Ascending aorta (tissue), 2 donors: ENCODE results near the gene RHOBTB1. TPM values are rescaled to one million over a fixed set of nuclear protein-coding genes. Genes with fewer than 3 reads are reported as not detected.

Source experiments
- DNase-seq, 2 donors: peaks; one replicate each; pipeline ENCODE4 v3.0.0-alpha.2; 2019; ENCODE audit warnings: low spot score in 2 of 2
- H3K27ac ChIP-seq, 2 donors: fragments of 200-600 bp; sonication (generic); one replicate each; pipeline ENCODE4 v1.5.1; 2016 to 2017; ENCODE audit warnings: mild to moderate bottlenecking in 1 of 2
- H3K27me3 ChIP-seq: fragments of 200-600 bp; sonication (generic); one replicate; pipeline ENCODE4 v1.5.1; 2017
- H3K36me3 ChIP-seq, 2 donors: fragments of 200-600 bp; sonication (generic); one replicate each; pipeline ENCODE4 v1.5.1; 2016
- H3K4me1 ChIP-seq, 2 donors: fragments of 200-600 bp; sonication (generic); one replicate each; pipeline ENCODE4 v1.5.1; 2016 to 2017; ENCODE audit warnings: mild to moderate bottlenecking in 1 of 2
- H3K4me3 ChIP-seq, 2 donors: fragments of 200-600 bp; sonication (generic); one replicate each; pipeline ENCODE4 v1.5.1; 2016 to 2017; ENCODE audit warnings: mild to moderate bottlenecking in 1 of 2
- H3K9me3 ChIP-seq, 2 donors: fragments of 200-600 bp; sonication (generic); one replicate each; pipeline ENCODE4 v1.5.1; 2016
- intact Hi-C: fragments of 100-400 bp; cut with DNase I; formaldehyde crosslinking; loops from one replicate; pipeline ENCODE4 v1.15.1; 2023
- total RNA-seq: library from RNA; depleted of rRNA; stranded (reverse); fragments of >200 nt; gene quantifications from one replicate; pipeline ENCODE4 v1.1.0, GENCODE V29; 2016
- TF ChIP-seq, protein P1 (sequence below), 3 experiments: fragments of 200-600 bp in 2 of 3; fragments of 450-650 bp in 1 of 3; sonication (generic) in 2 of 3; IDR thresholded peaks; one replicate each; pipeline ENCODE4 v1.5.1; 2016 to 2019; ENCODE audit warnings: antibody characterized with exemption in 3 of 3, mild to moderate bottlenecking in 1 of 3, moderate library complexity in 1 of 3

RHOBTB1 gene
- total RNA-seq, 1 donor from 2014 or later = 13.6 TPM

DNA sequence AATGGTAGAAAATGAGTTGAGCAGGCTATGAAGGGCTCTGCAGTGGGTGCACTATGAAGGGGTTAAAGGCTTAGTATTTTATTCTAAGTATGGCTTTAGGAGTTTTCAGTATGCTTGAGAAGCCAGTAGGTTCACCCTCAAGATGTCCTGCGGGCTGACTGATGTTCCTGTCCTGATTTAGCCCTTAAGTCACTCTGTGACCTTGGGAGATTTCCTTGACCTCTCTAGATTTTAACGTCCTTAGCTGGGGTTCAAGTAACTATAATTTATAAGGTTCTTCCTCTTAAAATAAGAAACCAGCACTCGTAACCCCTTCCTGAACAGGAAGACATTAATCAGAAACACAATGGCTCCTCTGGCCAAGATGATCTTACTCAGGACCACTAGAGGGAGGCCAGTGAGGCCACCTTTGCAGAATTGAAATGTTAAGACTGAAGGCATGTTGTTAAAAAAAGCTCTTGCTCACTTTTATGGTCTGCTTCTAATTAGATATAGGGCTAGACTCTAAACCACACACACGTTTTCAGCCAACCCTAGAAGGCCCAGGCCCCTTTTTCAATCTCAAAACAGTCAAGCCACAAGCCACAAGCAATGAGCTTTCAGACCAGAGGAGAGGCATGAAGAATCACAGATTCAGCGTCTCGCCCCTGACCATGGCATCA lies 123.8 kb downstream of the RHOBTB1 start:
- Histone ChIP-seq H3K4me1 (peaks cover 0 to 4% of the 10 kb centered on the region in 2 donors), H3K27ac (no peak overlapping the region), H3K4me3 (no peak overlapping the region), H3K9me3 (no peaks in the 10 kb centered on the region), H3K36me3 (no peaks in the 10 kb centered on the region), H3K27me3 (no peaks in the 10 kb centered on the region)
- no peak for DNase-seq
- intact Hi-C loops = loop anchor here (1.0 kb wide), 1 partner anchor 145 kb away; no protein-coding TSS in a partner anchor
- TF ChIP-seq, protein P1, sequence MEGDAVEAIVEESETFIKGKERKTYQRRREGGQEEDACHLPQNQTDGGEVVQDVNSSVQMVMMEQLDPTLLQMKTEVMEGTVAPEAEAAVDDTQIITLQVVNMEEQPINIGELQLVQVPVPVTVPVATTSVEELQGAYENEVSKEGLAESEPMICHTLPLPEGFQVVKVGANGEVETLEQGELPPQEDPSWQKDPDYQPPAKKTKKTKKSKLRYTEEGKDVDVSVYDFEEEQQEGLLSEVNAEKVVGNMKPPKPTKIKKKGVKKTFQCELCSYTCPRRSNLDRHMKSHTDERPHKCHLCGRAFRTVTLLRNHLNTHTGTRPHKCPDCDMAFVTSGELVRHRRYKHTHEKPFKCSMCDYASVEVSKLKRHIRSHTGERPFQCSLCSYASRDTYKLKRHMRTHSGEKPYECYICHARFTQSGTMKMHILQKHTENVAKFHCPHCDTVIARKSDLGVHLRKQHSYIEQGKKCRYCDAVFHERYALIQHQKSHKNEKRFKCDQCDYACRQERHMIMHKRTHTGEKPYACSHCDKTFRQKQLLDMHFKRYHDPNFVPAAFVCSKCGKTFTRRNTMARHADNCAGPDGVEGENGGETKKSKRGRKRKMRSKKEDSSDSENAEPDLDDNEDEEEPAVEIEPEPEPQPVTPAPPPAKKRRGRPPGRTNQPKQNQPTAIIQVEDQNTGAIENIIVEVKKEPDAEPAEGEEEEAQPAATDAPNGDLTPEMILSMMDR (IDR thresholded peaks at IDR 0.05) = peak in 1 of 3 experiments; percentile 24

Other genes starting within 250 kb of the RHOBTB1 start
- not detected for gene CDK1, start 165.7 kb downstream of the RHOBTB1 start, total RNA-seq